GM12878 (cell line): ENCODE results near the gene COL9A3. TPM values are rescaled to one million over a fixed set of nuclear protein-coding genes. Genes with fewer than 3 reads are reported as not detected.

Source experiments
- ATAC-seq: fragments of 200-7000 bp; cut with Tn5 transposase; 3 replicates; pipeline ENCODE4 v1.9.1; 2020; ENCODE audit warnings: mild to moderate bottlenecking, moderate library complexity
- BruUV-seq: library from RNA; stranded (reverse); fragments of 400-500 nt; replicated peaks from 2 replicates; lab custom pipeline; 2021; lab: Mats Ljungman, UMichigan
- CTCF ChIA-PET: fragments of 300-600 bp; sonication (Branson Sonifier 250); formaldehyde crosslinking; extraction: SDS; loops from one replicate; lab custom pipeline; 2021; ENCODE audit warnings: inconsistent platforms; lab: Yijun Ruan, JAX
- POLR2A ChIA-PET: fragments of 350-600 bp; formaldehyde crosslinking; extraction: SDS; loops from one replicate; lab custom pipeline; 2021; ENCODE audit warnings: inconsistent platforms; lab: Charles Lee
- RAD21 ChIA-PET: fragments of 300-600 bp; sonication (Branson Sonifier 250); formaldehyde crosslinking; loops from one replicate; lab custom pipeline; 2023; ENCODE audit warnings: antibody characterized with exemption; ENCODE audit not compliant: unreplicated experiment; lab: Charles Lee
- SMC1A ChIA-PET: fragments of 300-600 bp; sonication (Branson Sonifier 250); formaldehyde crosslinking; loops from one replicate; lab custom pipeline; 2023; ENCODE audit not compliant: unreplicated experiment, uncharacterized antibody; lab: Charles Lee
- DNase-seq: peaks from one replicate; pipeline ENCODE4 v3.0.0-alpha.2; 2011; ENCODE audit warnings: low read depth, low spot score
- FAIRE-seq: peaks from 3 replicates; lab custom pipeline; 2011; peaks lifted over from hg19 to GRCh38; lab: Jason Lieb, UNC
- H2AFZ ChIP-seq: 2 replicates; pipeline ENCODE4 v1.6.0; 2011; ENCODE audit warnings: low read depth, low read length, control low read depth; ENCODE audit not compliant: control insufficient read depth
- H3K27ac ChIP-seq: 2 replicates; pipeline ENCODE4 v1.5.1; 2011; ENCODE audit warnings: control low read depth; ENCODE audit not compliant: control insufficient read depth, insufficient read depth
- H3K27me3 ChIP-seq, 2 experiments: replicated peaks in 1 of 2; 2 replicates each; pipeline versions ENCODE4 v1.6.0 to v1.6.1; 2011; ENCODE audit warnings: low read length in 1 of 2; ENCODE audit not compliant: control insufficient read depth in 2 of 2, insufficient read depth in 2 of 2
- H3K36me3 ChIP-seq, 2 experiments: 2 replicates each; pipeline ENCODE4 v1.5.1; 2011; ENCODE audit warnings: low read length in 1 of 2; ENCODE audit not compliant: control insufficient read depth in 2 of 2, insufficient read depth in 2 of 2
- H3K4me1 ChIP-seq: 2 replicates; pipeline ENCODE4 v1.6.1; 2011; ENCODE audit warnings: mild to moderate bottlenecking, low read length, moderate library complexity, mixed read lengths; ENCODE audit not compliant: control insufficient read depth, insufficient read depth
- H3K4me2 ChIP-seq: 2 replicates; pipeline ENCODE4 v1.6.0; 2011; ENCODE audit warnings: control low read depth; ENCODE audit not compliant: control insufficient read depth, insufficient read depth
- H3K4me3 ChIP-seq: fragments of 200-600 bp; sonication (generic); 2 replicates; pipeline ENCODE4 v1.5.1; 2016
- H3K79me2 ChIP-seq: 2 replicates; pipeline ENCODE4 v1.6.0; 2011; ENCODE audit warnings: low read length; ENCODE audit not compliant: control insufficient read depth, insufficient read depth
- H3K9ac ChIP-seq: 2 replicates; pipeline ENCODE4 v1.8.0; 2011; ENCODE audit warnings: low read length, control low read depth, mixed read lengths; ENCODE audit not compliant: control insufficient read depth, insufficient read depth
- H3K9me3 ChIP-seq: replicated peaks from 3 replicates; pipeline ENCODE4 v1.5.1; 2011; ENCODE audit warnings: mild to moderate bottlenecking, low read length; ENCODE audit not compliant: control insufficient read depth, insufficient read depth
- H4K20me1 ChIP-seq: 2 replicates; pipeline ENCODE4 v1.6.0; 2011; ENCODE audit not compliant: control insufficient read depth, insufficient read depth
- LARP7 ChIP-seq: fragments of 450-650 bp; IDR thresholded peaks from 2 replicates; pipeline ENCODE4 v1.6.1; 2017; ENCODE audit warnings: mild to moderate bottlenecking
- SMARCA5 ChIP-seq: fragments of 450-650 bp; IDR thresholded peaks from 2 replicates; pipeline ENCODE4 v1.6.1; 2017; ENCODE audit warnings: mild to moderate bottlenecking
- WGBS: methylation state at CpG from one replicate; pipeline ENCODE4 v1.1.6; 2016; ENCODE audit warnings: low lambda C conversion rate; ENCODE audit not compliant: insufficient replicate concordance, insufficient coverage; ENCODE audit errors: missing lambda C conversion rate; 5-methylcytosine and 5-hydroxymethylcytosine counted together
- in situ Hi-C: fragments of 300-500 bp; cut with MboI; formaldehyde crosslinking; loops from 9 replicates; pipeline ENCODE4 v1.14.3; 2018; ENCODE audit warnings: mixed read lengths
- intact Hi-C: fragments of 100-400 bp; cut with micrococcal nuclease; formaldehyde crosslinking; loops from one replicate; pipeline ENCODE4 v1.14.2; 2022; ENCODE audit not compliant: unreplicated experiment
- polyA plus RNA-seq, 11 experiments: library from polyadenylated mRNA; depleted of rRNA in 4 of 11; unstranded in 6 of 11; stranded (reverse) in 5 of 11; fragments of >200 nt; fragmentation: Nextera tagmentation in 4 of 11; fragmentation: Illumina TruSeq in 1 of 11; extraction: Ambion mirVana in 4 of 11; extraction: Trizol in 1 of 11; gene quantifications; 1 replicate in 1 of 11; 2 replicates in 10 of 11; pipeline versions ENCODE4 v1.2.1 to v1.2.3, GENCODE V29; 2011 to 2016; ENCODE audit warnings: inconsistent platforms in 2 of 11, missing spikeins in 2 of 11, low read depth in 1 of 11
- total RNA-seq, 4 experiments: library from RNA; depleted of rRNA in 3 of 4; stranded (reverse); fragments of >200 nt in 3 of 4; fragmentation: Illumina TruSeq in 1 of 4; extraction: Trizol in 1 of 4; gene quantifications; 2 replicates each; pipeline versions ENCODE4 v1.2.1 to v1.2.3, GENCODE V29; 2013 to 2021
- TF ChIP-seq, protein P1 (sequence below): fragments of 450-650 bp; IDR thresholded peaks from 2 replicates; pipeline ENCODE4 v1.6.1; 2018; ENCODE audit warnings: borderline replicate concordance, mild to moderate bottlenecking; ENCODE audit not compliant: partially characterized antibody
- TF ChIP-seq, protein P2 (sequence below): IDR thresholded peaks from 2 replicates; pipeline ENCODE4 v1.6.1; 2012; ENCODE audit warnings: improper control_type of control experiment, low read depth, low read length; ENCODE audit not compliant: insufficient replicate concordance

COL9A3 gene
- total and polyA plus RNA-seq, 10 of the 15 experiments (the other 5 are each of a cell fraction or from before 2014, with no cell fraction given), result 0.09 to 1.7 (median 0.63) TPM; not detected in 1

DNA sequence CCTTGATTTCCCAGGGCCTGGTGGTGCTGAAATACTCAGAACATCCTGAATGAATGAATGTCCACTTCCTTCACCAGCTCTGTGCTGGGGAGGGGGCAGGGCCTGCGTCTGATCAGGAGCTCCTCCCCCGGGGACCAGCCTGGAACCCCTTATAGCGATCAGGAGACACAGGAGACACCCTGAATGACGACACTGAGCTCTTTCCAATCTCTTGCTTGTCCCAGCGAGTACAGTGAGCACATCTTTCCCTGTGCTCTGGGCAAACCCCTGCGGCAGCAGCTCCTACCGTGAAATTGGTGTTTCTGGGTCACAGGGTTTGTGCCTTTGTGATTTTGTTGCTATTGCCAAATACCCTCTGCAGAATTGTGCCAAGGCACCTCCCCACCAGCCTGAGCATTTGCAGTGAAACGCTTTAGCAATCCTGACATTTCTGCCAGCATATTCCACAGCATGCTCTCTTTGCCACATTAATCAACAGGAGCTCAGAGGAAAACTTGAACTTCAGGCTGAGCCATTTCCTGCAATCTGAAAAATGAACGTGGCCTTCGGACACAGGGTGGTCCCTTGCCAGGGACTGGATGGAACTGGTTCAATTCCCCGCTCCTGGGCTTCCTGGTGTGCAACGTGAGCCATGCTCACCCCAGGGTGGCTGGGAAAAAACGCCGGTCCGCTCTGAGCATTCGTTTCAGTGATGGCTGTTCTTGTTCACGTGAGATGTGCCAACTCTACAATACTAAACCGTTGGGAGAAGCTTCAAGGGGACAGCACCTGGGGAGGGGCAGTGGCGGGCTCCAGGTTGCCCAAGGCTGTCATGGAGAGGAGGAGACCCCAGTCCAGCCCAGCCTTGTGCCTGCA is 43.6 kb upstream of the COL9A3 start:
- ChIA-PET CTCF (no interaction called here), POLR2A (no interaction called here), SMC1A (no interaction called here), RAD21 (no interaction called here)
- Histone ChIP-seq H3K4me3 (no peak overlapping the region), H3K4me1 (peaks cover 10% of the 10 kb centered on the region), H4K20me1 (no peaks in the 10 kb centered on the region), H3K27me3 (no peaks in the 10 kb centered on the region; a peak in 2 of 4 replicates), H3K4me2 (no peak overlapping the region), H2AFZ (no peak overlapping the region), H3K79me2 (no peaks in the 10 kb centered on the region), H3K36me3 (no peaks in the 10 kb centered on the region), H3K27ac (no peak overlapping the region), H3K9me3 (no peaks in the 10 kb centered on the region; the same call in 2 of the 3 replicates), H3K9ac (no peak overlapping the region)
- no peak for TF ChIP-seq LARP7
- TF ChIP-seq, protein P1, sequence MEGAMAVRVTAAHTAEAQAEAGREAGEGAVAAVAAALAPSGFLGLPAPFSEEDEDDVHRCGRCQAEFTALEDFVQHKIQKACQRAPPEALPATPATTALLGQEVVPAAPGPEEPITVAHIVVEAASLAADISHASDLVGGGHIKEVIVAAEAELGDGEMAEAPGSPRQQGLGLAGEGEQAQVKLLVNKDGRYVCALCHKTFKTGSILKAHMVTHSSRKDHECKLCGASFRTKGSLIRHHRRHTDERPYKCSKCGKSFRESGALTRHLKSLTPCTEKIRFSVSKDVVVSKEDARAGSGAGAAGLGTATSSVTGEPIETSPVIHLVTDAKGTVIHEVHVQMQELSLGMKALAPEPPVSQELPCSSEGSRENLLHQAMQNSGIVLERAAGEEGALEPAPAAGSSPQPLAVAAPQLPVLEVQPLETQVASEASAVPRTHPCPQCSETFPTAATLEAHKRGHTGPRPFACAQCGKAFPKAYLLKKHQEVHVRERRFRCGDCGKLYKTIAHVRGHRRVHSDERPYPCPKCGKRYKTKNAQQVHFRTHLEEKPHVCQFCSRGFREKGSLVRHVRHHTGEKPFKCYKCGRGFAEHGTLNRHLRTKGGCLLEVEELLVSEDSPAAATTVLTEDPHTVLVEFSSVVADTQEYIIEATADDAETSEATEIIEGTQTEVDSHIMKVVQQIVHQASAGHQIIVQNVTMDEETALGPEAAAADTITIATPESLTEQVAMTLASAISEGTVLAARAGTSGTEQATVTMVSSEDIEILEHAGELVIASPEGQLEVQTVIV, result no peak
- TF ChIP-seq, protein P2, sequence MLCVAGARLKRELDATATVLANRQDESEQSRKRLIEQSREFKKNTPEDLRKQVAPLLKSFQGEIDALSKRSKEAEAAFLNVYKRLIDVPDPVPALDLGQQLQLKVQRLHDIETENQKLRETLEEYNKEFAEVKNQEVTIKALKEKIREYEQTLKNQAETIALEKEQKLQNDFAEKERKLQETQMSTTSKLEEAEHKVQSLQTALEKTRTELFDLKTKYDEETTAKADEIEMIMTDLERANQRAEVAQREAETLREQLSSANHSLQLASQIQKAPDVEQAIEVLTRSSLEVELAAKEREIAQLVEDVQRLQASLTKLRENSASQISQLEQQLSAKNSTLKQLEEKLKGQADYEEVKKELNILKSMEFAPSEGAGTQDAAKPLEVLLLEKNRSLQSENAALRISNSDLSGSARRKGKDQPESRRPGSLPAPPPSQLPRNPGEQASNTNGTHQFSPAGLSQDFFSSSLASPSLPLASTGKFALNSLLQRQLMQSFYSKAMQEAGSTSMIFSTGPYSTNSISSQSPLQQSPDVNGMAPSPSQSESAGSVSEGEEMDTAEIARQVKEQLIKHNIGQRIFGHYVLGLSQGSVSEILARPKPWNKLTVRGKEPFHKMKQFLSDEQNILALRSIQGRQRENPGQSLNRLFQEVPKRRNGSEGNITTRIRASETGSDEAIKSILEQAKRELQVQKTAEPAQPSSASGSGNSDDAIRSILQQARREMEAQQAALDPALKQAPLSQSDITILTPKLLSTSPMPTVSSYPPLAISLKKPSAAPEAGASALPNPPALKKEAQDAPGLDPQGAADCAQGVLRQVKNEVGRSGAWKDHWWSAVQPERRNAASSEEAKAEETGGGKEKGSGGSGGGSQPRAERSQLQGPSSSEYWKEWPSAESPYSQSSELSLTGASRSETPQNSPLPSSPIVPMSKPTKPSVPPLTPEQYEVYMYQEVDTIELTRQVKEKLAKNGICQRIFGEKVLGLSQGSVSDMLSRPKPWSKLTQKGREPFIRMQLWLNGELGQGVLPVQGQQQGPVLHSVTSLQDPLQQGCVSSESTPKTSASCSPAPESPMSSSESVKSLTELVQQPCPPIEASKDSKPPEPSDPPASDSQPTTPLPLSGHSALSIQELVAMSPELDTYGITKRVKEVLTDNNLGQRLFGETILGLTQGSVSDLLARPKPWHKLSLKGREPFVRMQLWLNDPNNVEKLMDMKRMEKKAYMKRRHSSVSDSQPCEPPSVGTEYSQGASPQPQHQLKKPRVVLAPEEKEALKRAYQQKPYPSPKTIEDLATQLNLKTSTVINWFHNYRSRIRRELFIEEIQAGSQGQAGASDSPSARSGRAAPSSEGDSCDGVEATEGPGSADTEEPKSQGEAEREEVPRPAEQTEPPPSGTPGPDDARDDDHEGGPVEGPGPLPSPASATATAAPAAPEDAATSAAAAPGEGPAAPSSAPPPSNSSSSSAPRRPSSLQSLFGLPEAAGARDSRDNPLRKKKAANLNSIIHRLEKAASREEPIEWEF, result no peak
- no peak for TF ChIP-seq SMARCA5
- in situ Hi-C loops (no loop called here), intact Hi-C loops (no loop called here)
- DNase-seq, result no peak
- FAIRE-seq, result no peak
- WGBS, result 36% methylated on average over 19 of the region's 19 CpGs
- no peak for ATAC-seq
- BruUV-seq, result no TSS peak
